A673 (cell line): ENCODE results near the gene NPTX1. TPM values are rescaled to one million over a fixed set of nuclear protein-coding genes. Genes with fewer than 3 reads are reported as not detected.

Experiments used
- BruUV-seq: library from RNA; stranded (reverse); fragments of 400-500 nt; replicated peaks from 2 replicates; lab custom pipeline; 2021; lab: Mats Ljungman, UMichigan
- CTCF ChIA-PET: fragments of 300-600 bp; sonication (Branson Sonifier 250); formaldehyde crosslinking; loops from one replicate; lab custom pipeline; 2022; ENCODE audit warnings: antibody characterized with exemption; lab: Charles Lee
- POLR2A ChIA-PET: fragments of 300-600 bp; sonication (Branson Sonifier 250); formaldehyde crosslinking; loops from one replicate; lab custom pipeline; 2022; ENCODE audit warnings: antibody characterized with exemption; ENCODE audit not compliant: low non-redundant PET; lab: Charles Lee
- DNase-seq: peaks from one replicate; pipeline ENCODE4 v3.0.0-alpha.2; 2015; ENCODE audit warnings: low spot score
- H3K27ac ChIP-seq: fragments of 200-600 bp; sonication (generic); 2 replicates; pipeline ENCODE4 v1.5.1; 2016; ENCODE audit warnings: mixed run types, low read depth, mild to moderate bottlenecking, mixed read lengths, antibody characterized with exemption, low read length; ENCODE audit not compliant: poor library complexity, severe bottlenecking
- H3K27me3 ChIP-seq: fragments of 200-600 bp; sonication (generic); replicated peaks from 2 replicates; pipeline ENCODE4 v1.6.1; 2017; ENCODE audit warnings: mixed run types, low read depth, mild to moderate bottlenecking, mixed read lengths, antibody characterized with exemption, low read length; ENCODE audit not compliant: insufficient read depth, poor library complexity
- H3K36me3 ChIP-seq: fragments of 200-600 bp; sonication (generic); 2 replicates; pipeline ENCODE4 v1.6.1; 2016; ENCODE audit warnings: mixed run types, mild to moderate bottlenecking, mixed read lengths, antibody characterized with exemption, low read length; ENCODE audit not compliant: insufficient read depth, poor library complexity, severe bottlenecking
- H3K4me1 ChIP-seq: fragments of 200-600 bp; sonication (generic); 2 replicates; pipeline ENCODE4 v1.6.1; 2017; ENCODE audit warnings: mixed run types, mild to moderate bottlenecking, mixed read lengths, antibody characterized with exemption, low read length; ENCODE audit not compliant: insufficient read depth, poor library complexity, severe bottlenecking
- H3K4me3 ChIP-seq: fragments of 200-600 bp; sonication (generic); 2 replicates; pipeline ENCODE4 v1.5.1; 2016; ENCODE audit warnings: low read depth, mixed run types, mild to moderate bottlenecking, mixed read lengths, low read length; ENCODE audit not compliant: poor library complexity, severe bottlenecking
- H3K9me3 ChIP-seq: fragments of 200-600 bp; sonication (generic); 2 replicates; pipeline ENCODE4 v1.6.1; 2016; ENCODE audit warnings: mixed run types, low read depth, mild to moderate bottlenecking, mixed read lengths, antibody characterized with exemption, low read length; ENCODE audit not compliant: poor library complexity, severe bottlenecking
- CTCF ChIP-seq: fragments of 300-800, 200-600 bp; sonication (generic); conservative IDR thresholded peaks from 2 replicates; pipeline ENCODE4 v1.5.1; 2017; ENCODE audit warnings: low read depth, mild to moderate bottlenecking, antibody characterized with exemption, low read length, moderate library complexity, mixed read lengths
- EZH2 ChIP-seq: fragments of 200-600 bp; sonication (generic); IDR thresholded peaks from 2 replicates; pipeline ENCODE4 v1.6.1; 2017; ENCODE audit warnings: borderline replicate concordance, low read depth, mild to moderate bottlenecking, mixed read lengths, antibody characterized with exemption, low read length; ENCODE audit not compliant: poor library complexity, severe bottlenecking
- intact Hi-C: fragments of 100-400 bp; cut with micrococcal nuclease; formaldehyde crosslinking; loops from one replicate; pipeline ENCODE4 v1.10.0; 2022; ENCODE audit not compliant: unreplicated experiment
- total RNA-seq: library from RNA; stranded (reverse); gene quantifications from 2 replicates; pipeline ENCODE4 v1.2.3, GENCODE V29; 2021

NPTX1 gene
- total RNA-seq, 1 experiment from 2014 or later = 0.43 TPM

GRCh38 chr17:80429356-80430275 lies 46.8 kb downstream of the NPTX1 start:
- no peak for DNase-seq

DNA sequence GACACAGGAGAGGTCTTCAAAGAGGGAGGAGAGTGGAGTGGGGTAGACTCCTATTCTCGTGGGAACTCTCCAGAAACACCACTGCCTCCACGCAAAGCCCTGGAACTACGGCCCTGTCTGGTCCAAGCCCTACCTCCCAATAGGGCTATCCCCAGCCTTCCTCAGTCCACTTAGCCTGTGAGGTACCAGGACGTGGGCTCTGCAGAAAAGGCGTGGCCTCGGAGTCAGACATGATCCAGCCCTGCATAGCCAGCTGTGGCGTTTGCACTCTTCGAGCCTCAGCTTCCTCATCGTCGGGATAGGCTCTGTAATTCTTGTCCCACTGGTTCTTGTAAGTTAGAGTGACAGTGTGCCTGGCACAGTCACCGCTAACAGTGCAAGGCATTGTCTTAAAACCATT lies 47.6 kb downstream of the NPTX1 start:
- POLR2A ChIA-PET = no interaction called here
- H3K9me3 ChIP-seq = no peaks in the 10 kb centered on the region
- BruUV-seq = no TSS peak
- CTCF ChIA-PET = no interaction called here
- H3K27me3 ChIP-seq = no peaks in the 10 kb centered on the region
- TF ChIP-seq CTCF (no peak), EZH2 (no peak)
- intact Hi-C loops = loop anchor here (5.0 kb wide), 1 partner anchor 474 kb away; no protein-coding TSS in a partner anchor
- H3K4me3 ChIP-seq = no peak overlapping the region
- H3K27ac ChIP-seq = no peak overlapping the region
- H3K4me1 ChIP-seq = no peaks in the 10 kb centered on the region
- H3K36me3 ChIP-seq = no peaks in the 10 kb centered on the region
- no peak for DNase-seq

More at GRCh38 chr17:80429356-80430275, 46.8 kb downstream of the NPTX1 start:
- no peaks in the 10 kb centered on the region for H3K27me3 ChIP-seq
- intact Hi-C loops = loop anchor here (5.0 kb wide), 1 partner anchor 473 kb away; no protein-coding TSS in a partner anchor
- ChIA-PET CTCF (no interaction called here), POLR2A (no interaction called here)
- no peaks in the 10 kb centered on the region for H3K4me1 ChIP-seq
- H3K4me3 ChIP-seq = no peak overlapping the region
- BruUV-seq = no TSS peak
- H3K27ac ChIP-seq = no peak overlapping the region
- H3K36me3 ChIP-seq = no peaks in the 10 kb centered on the region
- no peaks in the 10 kb centered on the region for H3K9me3 ChIP-seq
- no peak for TF ChIP-seq CTCF
- no peak for TF ChIP-seq EZH2

DNA sequence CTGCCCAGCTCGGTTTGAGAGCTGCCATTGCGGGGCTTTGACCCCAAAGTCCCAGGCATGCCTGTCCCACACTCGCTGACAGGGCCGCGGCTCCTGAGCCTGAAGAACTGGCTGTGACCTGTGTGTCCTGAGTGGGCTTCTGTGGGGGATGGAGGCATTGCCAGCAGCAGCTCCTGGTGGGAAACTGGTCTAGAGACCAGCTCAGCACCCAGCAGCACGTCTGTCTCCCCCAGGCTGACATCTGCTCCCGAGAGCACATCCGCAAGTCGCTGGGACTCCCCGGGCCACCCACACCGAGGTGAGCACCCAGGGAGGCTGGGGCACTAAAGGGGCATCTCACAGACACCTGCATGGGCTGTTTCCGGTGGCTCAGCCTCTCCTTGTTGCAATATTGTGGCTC lies 48.0 kb downstream of the NPTX1 start:
- CTCF ChIA-PET = interaction anchor here (0.5 kb wide), 1 partner anchor 10 kb away, joined by 12 read pairs; no protein-coding TSS in a partner anchor
- no TSS peak for BruUV-seq
- H3K4me3 ChIP-seq = no peak overlapping the region
- intact Hi-C loops = loop anchor here (5.0 kb wide), 1 partner anchor 474 kb away; no protein-coding TSS in a partner anchor
- no peak overlapping the region for H3K27ac ChIP-seq
- no peaks in the 10 kb centered on the region for H3K4me1 ChIP-seq
- no peaks in the 10 kb centered on the region for H3K36me3 ChIP-seq
- POLR2A ChIA-PET = no interaction called here
- TF ChIP-seq EZH2 = no peak
- no peak for TF ChIP-seq CTCF
- no peaks in the 10 kb centered on the region for H3K9me3 ChIP-seq
- H3K27me3 ChIP-seq = no peaks in the 10 kb centered on the region
- DNase-seq = no peak
